DOHH2 (cell line): ENCODE results near the gene FAM219A.

Source experiments
- EZH2phosphoT487 ChIP-seq: fragments of 200-600 bp; sonication (generic); IDR thresholded peaks from 2 replicates; pipeline ENCODE4 v1.6.1; 2017; ENCODE audit warnings: borderline replicate concordance, mild to moderate bottlenecking, antibody characterized with exemption, low read length, moderate library complexity, mixed read lengths
- TF ChIP-seq, protein P1 (sequence below): fragments of 200-600 bp; sonication (generic); IDR thresholded peaks from one replicate; pipeline ENCODE4 v1.5.1; 2014; ENCODE audit warnings: antibody characterized with exemption, mild to moderate bottlenecking, low read depth, low read length; ENCODE audit not compliant: poor library complexity, severe bottlenecking

DNA sequence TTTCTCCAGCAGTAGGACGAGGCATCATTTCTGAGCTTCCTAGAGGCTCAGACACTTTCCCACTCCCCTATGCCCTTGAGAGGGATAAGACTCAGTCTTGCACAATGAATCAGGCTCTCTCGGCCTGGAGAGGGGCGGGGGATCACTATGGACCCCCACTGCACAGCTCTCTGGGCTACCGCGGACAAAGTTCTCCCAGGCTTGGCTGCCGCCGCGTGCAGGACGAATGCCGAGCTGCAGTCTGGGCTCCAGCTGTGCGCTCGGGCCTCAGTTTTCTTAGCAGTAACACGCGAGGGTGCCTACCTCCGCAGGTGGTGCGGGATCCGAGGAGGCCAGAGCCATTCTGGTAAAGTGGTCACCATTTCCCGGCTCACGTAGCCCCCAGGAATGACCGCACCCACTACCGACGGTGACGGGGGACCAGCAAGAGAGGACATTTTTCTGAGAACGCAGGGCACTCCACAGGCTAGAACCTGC, 78.3 kb downstream of the FAM219A start:
- TF ChIP-seq, protein P1, sequence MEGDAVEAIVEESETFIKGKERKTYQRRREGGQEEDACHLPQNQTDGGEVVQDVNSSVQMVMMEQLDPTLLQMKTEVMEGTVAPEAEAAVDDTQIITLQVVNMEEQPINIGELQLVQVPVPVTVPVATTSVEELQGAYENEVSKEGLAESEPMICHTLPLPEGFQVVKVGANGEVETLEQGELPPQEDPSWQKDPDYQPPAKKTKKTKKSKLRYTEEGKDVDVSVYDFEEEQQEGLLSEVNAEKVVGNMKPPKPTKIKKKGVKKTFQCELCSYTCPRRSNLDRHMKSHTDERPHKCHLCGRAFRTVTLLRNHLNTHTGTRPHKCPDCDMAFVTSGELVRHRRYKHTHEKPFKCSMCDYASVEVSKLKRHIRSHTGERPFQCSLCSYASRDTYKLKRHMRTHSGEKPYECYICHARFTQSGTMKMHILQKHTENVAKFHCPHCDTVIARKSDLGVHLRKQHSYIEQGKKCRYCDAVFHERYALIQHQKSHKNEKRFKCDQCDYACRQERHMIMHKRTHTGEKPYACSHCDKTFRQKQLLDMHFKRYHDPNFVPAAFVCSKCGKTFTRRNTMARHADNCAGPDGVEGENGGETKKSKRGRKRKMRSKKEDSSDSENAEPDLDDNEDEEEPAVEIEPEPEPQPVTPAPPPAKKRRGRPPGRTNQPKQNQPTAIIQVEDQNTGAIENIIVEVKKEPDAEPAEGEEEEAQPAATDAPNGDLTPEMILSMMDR, result no peak
- TF ChIP-seq EZH2phosphoT487, result no peak
